Measurements from ENCODE around the gene DNAJC16.

DNAJC16 gene

DNA sequence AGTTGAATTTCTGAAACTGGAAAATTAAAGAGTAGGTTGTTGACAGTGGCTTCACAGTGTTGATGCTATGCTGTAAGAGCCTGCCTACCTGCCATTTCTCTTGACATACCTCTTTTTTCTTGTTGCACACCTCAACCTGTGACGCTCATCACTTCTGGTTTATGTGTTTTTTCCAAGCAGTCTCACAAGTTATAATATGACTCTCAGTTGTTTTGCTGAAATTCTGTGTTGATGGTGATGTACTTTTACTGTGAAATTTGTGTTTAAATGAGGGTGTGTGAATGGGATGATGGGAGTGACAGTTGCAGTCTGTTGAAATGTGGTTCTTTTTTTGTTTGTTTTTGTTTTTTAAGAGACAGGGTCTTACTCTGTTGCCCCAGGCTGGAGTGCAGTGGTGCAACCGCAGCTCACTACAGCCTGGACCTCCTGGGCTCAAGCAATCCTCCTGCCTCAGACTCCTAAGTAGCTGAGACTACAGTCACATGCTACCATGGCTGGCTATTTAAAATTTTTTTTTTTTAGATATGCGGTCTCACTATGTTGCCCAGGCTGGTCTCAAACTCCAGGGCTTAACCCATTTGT, 97.6 kb downstream of the DNAJC16 start:
- no peak for DNase-seq

DNA sequence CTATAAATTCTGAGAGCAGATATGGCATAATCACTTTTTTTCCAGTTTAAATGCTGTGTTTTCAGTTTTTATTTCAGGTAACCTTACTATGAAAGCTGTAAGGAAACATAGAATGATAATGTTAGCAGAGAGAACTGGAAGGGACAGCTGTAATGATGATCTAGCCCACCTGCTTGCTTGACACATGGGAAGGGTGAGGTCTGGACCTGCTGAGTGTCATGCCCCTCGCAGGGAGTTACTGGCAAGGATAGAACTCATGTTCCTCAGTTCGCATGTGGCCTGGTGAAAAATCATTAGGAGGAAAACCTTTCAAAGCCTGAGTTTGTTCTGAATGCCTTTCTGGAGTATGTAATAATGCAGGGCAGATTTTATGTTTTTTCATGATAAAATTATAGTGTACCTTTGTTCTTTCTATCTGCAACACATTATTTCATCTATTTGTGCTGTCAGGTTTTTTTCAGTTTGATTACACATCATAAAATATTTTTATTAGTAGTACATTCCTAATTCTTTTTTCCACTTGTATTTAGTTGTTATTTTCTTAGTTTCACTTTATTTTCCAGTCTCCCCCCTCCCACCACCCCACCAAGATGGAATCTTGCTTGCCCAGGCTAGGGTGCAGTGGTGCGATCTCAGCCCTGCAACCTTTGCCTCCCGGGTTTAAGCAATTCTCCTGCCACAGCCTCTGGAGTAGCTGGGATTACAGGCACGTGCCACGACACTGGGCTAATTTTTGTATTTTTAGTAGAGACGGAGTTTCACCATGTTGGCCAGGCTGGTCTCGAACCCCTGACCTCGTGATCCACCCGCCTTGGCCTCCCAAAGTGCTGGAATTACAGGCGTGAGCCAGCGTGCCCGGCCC, 98.6 kb downstream of the DNAJC16 start:
- DNase-seq, result no peak

All from hematopoietic multipotent progenitor cell treated with erythropoietin and hydrocortisone succinate and interleukin-3 and kit ligand, for 4 days (in vitro differentiated cells).